ENCODE measurements around the gene TBC1D22A.

The TBC1D22A gene

DNA sequence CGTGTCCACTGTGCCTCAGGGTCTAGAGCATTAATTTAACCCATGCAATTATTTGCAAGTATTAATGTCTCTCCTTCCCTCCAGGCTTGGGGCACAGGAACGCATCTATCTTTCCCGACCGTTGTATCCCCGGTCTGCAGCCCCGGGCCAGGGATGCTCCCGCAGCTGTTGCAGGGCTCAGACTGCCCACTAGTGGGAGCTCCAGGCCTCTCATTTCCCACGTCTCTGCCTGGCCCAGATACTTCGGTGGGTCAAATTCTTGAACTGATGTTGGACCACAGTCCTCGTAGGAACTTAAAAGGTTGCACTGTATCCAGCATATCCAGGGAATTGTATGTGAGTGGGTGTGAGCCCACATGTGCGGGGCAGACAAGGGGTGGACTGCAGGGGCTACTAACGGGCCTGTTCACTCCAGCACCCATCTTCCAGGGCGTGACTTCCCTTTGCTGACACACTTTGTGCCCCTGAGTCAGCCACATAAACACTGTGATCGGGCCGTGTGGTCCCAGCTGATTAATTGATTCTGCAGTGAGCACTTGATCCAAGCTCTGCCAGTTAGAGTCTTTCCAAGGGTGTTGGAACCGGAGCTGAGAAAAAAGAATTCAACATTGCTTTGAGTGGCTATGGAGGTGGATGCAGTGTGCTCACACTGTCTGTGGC, 451.3 kb downstream of the TBC1D22A start:
- DNase-seq (ENCODE audit: low spot score): no peak
- TF ChIP-seq, protein P1, sequence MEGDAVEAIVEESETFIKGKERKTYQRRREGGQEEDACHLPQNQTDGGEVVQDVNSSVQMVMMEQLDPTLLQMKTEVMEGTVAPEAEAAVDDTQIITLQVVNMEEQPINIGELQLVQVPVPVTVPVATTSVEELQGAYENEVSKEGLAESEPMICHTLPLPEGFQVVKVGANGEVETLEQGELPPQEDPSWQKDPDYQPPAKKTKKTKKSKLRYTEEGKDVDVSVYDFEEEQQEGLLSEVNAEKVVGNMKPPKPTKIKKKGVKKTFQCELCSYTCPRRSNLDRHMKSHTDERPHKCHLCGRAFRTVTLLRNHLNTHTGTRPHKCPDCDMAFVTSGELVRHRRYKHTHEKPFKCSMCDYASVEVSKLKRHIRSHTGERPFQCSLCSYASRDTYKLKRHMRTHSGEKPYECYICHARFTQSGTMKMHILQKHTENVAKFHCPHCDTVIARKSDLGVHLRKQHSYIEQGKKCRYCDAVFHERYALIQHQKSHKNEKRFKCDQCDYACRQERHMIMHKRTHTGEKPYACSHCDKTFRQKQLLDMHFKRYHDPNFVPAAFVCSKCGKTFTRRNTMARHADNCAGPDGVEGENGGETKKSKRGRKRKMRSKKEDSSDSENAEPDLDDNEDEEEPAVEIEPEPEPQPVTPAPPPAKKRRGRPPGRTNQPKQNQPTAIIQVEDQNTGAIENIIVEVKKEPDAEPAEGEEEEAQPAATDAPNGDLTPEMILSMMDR (IDR thresholded peaks at IDR 0.05): peak; percentile 24
- Histone ChIP-seq H3K4me3 (no peak overlapping the region), H3K27ac (no peak overlapping the region)

DNA sequence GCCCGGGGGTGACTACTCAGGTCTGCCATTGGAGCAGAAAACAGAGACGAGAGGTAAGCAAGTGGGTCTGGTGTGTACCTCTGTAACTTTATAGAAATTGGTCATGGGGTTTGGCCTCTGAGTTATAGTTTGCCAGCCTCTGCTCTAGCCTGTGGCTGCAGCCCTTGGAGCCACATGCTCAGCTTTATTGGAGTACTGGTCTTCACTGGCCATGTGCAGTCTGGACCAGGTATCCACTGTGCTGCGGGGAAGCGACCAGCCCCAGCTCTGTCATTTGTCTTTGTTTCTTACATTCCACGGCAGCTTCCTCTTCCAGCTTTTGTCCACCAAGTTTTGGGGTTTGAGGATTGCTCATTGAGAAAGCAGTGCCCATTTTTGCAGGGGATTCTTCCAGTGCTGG, 453.4 kb downstream of the TBC1D22A start:
- TF ChIP-seq, protein P1 (IDR thresholded peaks at IDR 0.05): no peak
- Histone ChIP-seq H3K4me3 (no peak overlapping the region), H3K27ac (no peak overlapping the region)
- no peak for DNase-seq (ENCODE audit: low spot score)

DNA sequence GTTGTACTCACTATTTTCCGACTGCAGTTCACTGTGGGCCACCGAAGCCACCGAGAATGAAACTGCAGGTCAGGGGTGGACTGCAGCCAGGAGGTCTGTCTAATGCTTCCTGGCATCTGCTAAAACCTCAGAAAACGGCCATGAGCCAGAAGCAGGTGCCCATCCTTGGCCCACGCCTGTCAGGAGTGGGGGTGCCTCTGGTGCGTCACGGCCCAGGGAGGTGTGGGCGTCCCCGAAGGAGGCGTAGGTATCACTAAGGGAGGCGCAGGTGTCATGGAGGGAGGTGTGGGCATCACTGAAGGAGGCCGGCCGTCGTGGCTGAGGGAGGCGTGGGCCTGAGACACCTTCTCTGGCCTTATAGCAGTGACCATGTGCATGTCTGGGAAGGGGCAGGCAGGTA, 456.2 kb downstream of the TBC1D22A start:
- no peak overlapping the region for H3K4me3 ChIP-seq
- DNase-seq (ENCODE audit: low spot score): peak; percentile 57
- TF ChIP-seq, protein P1 (IDR thresholded peaks at IDR 0.05): no peak
- H3K27ac ChIP-seq: no peak overlapping the region

DNA sequence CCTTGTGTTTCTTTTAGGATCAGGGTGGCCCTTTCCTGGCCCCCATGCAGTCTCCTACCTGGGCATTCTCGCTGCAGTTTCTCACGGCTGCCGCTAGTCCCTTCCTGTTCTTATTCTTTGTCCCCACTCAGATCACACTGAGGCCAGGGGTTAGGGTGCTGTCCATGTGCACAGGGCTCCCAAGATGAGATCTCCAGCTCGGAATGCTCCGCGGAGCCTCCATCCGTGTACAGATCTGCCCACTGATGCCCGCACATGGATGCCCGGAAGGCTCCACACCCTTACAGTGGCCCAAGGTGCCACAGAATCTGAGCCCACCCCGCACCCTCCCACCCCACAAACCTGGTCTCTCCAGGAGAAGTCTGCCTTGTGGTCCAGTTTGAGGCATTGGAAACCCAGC, 457.3 kb downstream of the TBC1D22A start:
- TF ChIP-seq, protein P1 (IDR thresholded peaks at IDR 0.05): no peak
- no peak overlapping the region for H3K27ac ChIP-seq
- no peak overlapping the region for H3K4me3 ChIP-seq
- no peak for DNase-seq (ENCODE audit: low spot score)

DNA sequence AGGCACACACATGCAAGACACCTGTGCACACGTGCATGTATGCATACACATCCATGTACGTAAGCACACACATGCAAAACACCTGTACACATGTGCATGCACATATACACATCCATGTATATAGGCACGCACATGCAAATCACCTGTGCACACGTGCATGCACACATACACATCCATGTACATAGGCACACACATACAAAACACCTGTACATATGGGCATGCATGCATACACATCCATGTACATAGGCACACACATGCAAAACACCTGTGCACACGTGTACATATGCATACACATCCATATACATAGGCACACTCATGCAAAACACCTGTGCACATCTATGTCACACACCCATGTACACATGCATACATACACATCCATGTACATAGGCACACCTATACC, 458.3 kb downstream of the TBC1D22A start:
- TF ChIP-seq, protein P1 (IDR thresholded peaks at IDR 0.05): no peak
- no peak overlapping the region for H3K4me3 ChIP-seq
- H3K27ac ChIP-seq: no peak overlapping the region
- no peak for DNase-seq (ENCODE audit: low spot score)

DNA sequence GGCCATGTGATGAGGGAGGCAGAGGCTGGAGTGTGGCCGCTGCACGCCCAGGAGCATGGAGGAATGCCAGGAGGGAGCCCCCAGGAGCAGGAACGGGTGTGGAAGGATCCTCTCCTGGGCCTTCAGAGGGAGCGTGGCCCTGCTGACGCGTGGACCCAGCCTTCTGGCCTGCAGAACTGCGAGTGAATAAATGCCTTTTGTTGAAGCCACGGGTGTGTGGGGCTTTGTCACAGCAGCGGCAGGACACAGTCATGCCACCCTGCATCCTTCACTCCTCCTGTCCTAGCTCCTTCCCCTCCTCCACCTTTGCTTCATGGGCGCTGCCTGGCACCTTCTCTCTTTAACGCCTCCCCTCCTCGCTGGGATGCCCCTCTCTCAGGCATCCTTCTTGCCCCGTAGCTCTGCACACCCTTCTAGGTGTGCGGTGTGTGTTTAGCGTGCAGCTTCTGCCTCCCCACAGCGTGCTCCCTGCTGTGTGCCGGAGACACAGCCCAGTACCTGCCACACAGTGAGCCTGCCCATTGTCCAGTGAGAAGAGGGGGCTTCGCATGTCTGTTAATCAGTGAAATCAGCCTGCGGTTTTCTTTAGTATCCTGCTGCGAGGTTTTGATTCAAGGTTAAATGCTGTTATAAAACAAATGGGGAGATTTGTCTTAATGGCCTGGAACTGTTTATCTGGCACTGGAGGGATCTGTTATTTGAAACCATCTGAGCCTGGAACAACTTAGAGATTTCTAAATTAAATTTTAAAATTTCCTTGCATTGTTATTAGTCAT, 459.6 kb downstream of the TBC1D22A start:
- no peak overlapping the region for H3K27ac ChIP-seq
- no peak for DNase-seq (ENCODE audit: low spot score)
- TF ChIP-seq, protein P1 (IDR thresholded peaks at IDR 0.05): no peak
- H3K4me3 ChIP-seq: no peak overlapping the region
